NCI-H1092 (cell line): ENCODE data around the gene AGRN.
"Not testable (repeated sequence)": the region's sequence is repeated elsewhere in the genome, so short reads cannot be mapped to it uniquely, and the experiment has no call there.

Source experiments
- DNase-seq: peaks from one replicate; lab custom pipeline; 2025; lab: John Stamatoyannopoulos, UW

AGRN gene

GRCh38 chr1:1001057-1001783, 18.7 kb upstream of the AGRN start:
- no peak for DNase-seq

GRCh38 chr1:1003618-1004419, 16.1 kb upstream of the AGRN start:
- no peak for DNase-seq

GRCh38 chr1:1004420-1004779, 15.5 kb upstream of the AGRN start:
- no peak for DNase-seq

- no peak for DNase-seq
Measured at GRCh38 chr1:1004780-1005697, 14.9 kb upstream of the AGRN start.

DNA sequence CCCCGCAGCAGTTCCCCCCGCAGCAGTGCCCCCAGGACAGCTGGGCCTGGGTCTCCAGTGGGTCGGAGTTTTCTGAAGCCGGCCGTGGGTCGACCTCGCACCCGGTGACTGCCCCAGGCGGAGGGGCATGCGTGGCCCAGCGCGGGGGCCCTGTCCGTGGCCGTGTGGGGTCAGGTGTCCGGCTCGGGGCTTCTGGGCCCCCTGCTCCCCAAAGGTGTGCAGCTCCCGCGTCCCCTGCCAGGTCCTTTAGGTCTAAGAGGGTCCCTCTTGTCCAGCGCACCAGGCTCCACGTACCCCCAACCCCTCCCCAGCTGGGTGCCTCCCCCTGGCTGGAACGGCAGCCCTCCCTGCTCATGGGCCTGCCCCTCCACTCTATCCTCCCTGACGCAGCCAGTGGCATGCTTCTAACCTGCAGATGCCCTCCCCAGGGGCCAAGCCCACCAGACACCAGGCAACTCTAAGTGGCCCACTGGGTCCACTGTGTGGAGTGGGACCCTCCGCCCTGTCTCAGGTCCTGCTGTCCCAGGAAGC, 14.1 kb upstream of the AGRN start:
- no peak for DNase-seq

- no peak for DNase-seq
Measured at GRCh38 chr1:1006305-1007159, 13.4 kb upstream of the AGRN start.

DNA sequence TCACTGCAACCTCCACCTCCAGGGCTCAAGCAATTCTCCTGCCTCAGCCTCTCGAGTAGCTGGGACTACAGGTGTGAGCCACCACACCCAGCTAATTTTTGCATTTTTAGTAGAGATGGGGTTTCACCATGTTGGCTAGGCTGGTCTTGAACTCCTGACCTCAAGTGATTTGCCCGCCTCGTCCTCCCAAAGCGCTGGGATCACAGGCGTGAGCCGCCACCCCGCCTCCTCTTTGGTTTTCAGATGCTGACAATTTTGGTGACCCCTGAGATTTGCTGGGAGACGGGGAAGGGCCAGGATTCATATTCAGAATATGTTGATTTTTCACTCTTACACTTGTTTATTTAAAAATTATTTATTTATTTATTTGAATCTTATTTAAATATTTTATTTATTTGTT, 9.8 kb upstream of the AGRN start:
- not testable (repeated sequence) for DNase-seq

GRCh38 chr1:1011396-1011949, 8.4 kb upstream of the AGRN start:
- DNase-seq = no peak

DNA sequence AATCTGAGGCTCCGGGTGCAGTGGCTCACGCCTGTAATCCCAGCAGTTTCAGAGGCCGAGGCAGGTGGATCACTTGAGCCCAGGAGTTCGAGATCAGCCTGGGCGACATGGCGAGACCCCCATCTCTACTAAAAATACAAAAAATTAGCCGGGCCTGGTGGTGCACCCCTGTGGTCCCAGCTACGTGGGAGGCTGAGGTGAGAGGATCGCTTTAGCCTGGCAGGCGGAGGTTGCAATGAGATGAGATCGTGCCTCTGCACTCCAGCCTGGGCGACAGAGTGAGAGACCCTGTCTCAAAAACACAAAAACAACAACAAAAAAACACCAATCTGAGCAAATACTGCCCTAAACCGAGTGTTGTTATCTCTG, 7.2 kb upstream of the AGRN start:
- DNase-seq = not testable (repeated sequence)

- DNase-seq = no peak
Measured at GRCh38 chr1:1013105-1013921, 6.6 kb upstream of the AGRN start, which contains the start of gene ISG15. Gene ISG15 (plus strand): TSS chr1:1013497. CDS start chr1:1013574, 77 bp downstream.

- no peak for DNase-seq
Measured at GRCh38 chr1:1013922-1014648, 5.8 kb upstream of the AGRN start.

GRCh38 chr1:1014799-1015681, 4.9 kb upstream of the AGRN start:
- DNase-seq = no peak

GRCh38 chr1:1017397-1018320, 2.3 kb upstream of the AGRN start:
- DNase-seq = not testable (repeated sequence)

DNA sequence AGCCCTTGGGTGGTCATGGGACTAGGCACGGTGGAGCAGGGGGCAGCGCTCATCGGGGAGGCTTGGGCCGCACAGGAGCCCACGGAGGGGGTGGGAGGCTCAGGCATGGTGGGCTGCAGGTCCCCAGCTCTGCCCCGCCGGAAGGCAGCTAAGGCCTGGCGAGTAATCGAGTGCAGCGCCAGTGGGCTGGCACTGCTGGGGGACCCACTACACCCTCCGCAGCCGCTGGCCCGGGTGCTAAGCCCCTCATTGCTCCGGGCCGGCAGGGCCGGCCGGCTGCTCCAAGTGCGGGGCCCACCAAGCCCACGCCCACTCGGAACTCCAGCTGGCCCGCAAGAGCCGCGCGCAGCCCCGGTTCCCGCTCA, 1.6 kb upstream of the AGRN start:
- not testable (repeated sequence) for DNase-seq

DNA sequence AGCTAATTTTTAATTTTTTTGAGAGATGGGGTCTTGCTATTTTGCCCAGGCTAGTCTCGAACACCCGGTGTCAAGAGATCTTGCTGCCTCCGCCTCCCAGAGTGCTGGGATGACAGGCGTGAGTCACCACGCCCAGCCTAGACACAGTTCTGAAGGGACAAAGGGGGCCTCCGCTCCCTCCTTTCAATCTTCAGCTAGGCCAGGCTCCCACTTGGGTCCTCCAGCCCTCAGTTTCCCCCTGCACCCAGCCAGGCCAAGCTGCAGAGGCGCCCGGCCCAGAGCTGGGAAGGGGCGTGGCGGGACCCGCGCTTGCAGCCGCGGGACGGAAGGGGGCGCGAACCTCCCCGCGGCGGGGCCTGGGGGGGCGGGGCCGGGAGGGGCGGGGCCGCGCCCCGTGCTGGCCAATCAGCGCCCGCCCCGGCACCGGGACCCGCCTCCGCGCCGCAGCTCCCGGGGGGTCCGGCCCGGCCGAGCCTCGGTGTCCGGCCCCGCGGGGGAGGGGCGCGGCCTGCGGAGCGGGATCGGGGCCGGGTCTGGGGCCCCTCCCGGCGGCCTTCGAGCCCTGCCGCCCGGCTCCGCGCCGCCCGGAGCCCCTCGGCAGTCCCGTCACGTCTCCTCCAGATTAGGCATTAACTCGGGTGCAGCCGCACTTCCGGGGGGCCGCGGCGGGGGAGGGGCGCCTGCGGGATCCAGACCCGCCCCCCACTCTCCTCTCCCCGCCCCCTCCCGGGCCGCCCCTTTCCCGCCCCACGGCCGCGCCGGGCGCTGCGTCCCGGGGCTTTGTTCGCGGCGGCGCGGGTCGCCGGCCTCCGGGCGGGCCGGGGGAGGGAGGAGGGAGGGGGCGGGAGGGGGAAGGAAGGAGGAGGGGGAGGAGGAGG, 559 bp upstream of the AGRN start:
- no peak for DNase-seq

DNA sequence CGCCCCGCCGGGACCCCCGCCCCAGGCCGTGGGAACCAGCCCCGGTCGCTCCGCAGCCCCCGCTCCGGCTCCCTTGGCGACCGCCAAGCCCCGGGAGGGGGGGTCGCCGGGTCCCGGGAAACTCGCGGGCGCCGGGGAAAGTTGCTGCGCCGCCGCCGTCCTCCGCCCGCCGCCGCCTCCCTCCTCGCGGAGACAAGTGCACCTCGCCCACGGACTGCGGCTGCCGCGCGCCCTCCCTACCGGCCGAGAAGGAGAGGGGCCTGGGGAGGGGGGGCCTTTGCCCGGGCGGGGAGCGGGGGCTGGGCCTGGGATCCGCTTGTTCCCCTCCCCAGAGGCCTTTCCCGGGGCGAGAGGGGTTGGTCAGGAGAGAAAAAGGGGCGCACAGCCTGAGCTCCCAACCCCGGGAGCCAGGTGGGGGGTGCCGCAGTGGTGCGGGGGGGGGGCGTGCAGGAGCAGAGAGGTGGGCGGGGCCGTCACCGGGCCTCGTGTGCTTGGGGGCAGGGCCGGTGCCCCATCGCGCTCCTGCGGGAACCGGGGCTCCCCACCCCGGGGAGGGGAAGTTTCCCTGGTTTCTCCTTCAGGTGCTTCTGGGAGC, 592 bp downstream of the AGRN start:
- DNase-seq = no peak
